Adrenal gland (tissue), 12 donors: Measurements from ENCODE around the gene UBAC2. TPM values are rescaled to one million over a fixed set of nuclear protein-coding genes. Genes with fewer than 3 reads are reported as not detected.
A peak's percentile ranks its signal among the peaks of the same experiment; 100 is the strongest.

Experiments used
- DNase-seq, 7 donors: peaks; one replicate each; pipeline ENCODE4 v3.0.0-alpha.2; 2019 to 2020
- H3K27ac ChIP-seq, 5 donors: fragments of 200-600 bp; sonication (generic) in 4 of 5; 1 replicate in 3 of 5; 2 replicates in 2 of 5; pipeline versions ENCODE4 v1.5.1 to v1.8.0; 2016 to 2020; ENCODE audit warnings: mild to moderate bottlenecking in 1 of 5
- H3K27me3 ChIP-seq: fragments of 200-600 bp; 2 replicates; pipeline ENCODE4 v1.8.0; 2021
- H3K36me3 ChIP-seq, 2 donors: fragments of 200-600 bp; replicated peaks in 1 of 2; 1 replicate in 1 of 2; 2 replicates in 1 of 2; pipeline versions ENCODE4 v1.5.1 to v1.8.0; 2018 to 2022
- H3K4me1 ChIP-seq, 2 donors: fragments of 200-600 bp; replicated peaks in 1 of 2; 1 replicate in 1 of 2; 2 replicates in 1 of 2; pipeline versions ENCODE4 v1.5.1 to v1.8.0; 2018 to 2021
- H3K4me3 ChIP-seq, 4 donors: fragments of 200-600 bp; sonication (generic) in 3 of 4; one replicate each; pipeline ENCODE4 v1.5.1; 2016 to 2018
- H3K9me3 ChIP-seq, 3 donors: fragments of 200-600 bp; sonication (generic) in 1 of 3; replicated peaks in 1 of 3; 1 replicate in 2 of 3; 2 replicates in 1 of 3; pipeline versions ENCODE4 v1.5.1 to v1.8.0; 2016 to 2021
- CTCF ChIP-seq, 6 experiments: fragments of 450-650 bp in 4 of 6; fragments of 200-600 bp in 2 of 6; sonication (generic) in 1 of 6; IDR thresholded peaks; 1 replicate in 5 of 6; 2 replicates in 1 of 6; pipeline versions ENCODE4 v1.5.1 to v1.8.0; 2016 to 2021; ENCODE audit warnings: antibody characterized with exemption in 6 of 6, mild to moderate bottlenecking in 2 of 6, moderate library complexity in 1 of 6
- POLR2A ChIP-seq, 2 donors: fragments of 450-650 bp; IDR thresholded peaks; one replicate each; pipeline ENCODE4 v1.6.1; 2017; ENCODE audit warnings: antibody characterized with exemption in 2 of 2, mild to moderate bottlenecking in 2 of 2, moderate library complexity in 1 of 2
- WGBS, 4 donors: extraction: QIAGEN DNeasy Blood & Tissue Kit in 2 of 4; methylation state at CpG; one replicate each; pipeline versions ENCODE4 v1.1.5 to v1.1.7; 2013 to 2017; 5-methylcytosine and 5-hydroxymethylcytosine counted together
- intact Hi-C, 2 donors: fragments of 100-400 bp; cut with DNase I; formaldehyde crosslinking; loops; one replicate each; pipeline versions ENCODE4 v1.14.1 to v1.15.0; 2022 to 2023
- polyA plus RNA-seq, 3 donors: library from polyadenylated mRNA; stranded (reverse); fragments of 200-250 nt in 2 of 3; fragments of 350-450 nt in 1 of 3; fragmentation: Illumina TruSeq in 1 of 3; extraction: RNeasy Lipid Tissue Mini Kit (QIAGEN cat#74804) in 1 of 3; gene quantifications; one replicate each; pipeline ENCODE4 v1.2.3, GENCODE V29; 2013 to 2014
- total RNA-seq, 9 donors: library from RNA; depleted of rRNA in 4 of 9; stranded (reverse); fragments of >200 nt in 4 of 9; fragments of 120-200 nt in 1 of 9; fragmentation: NEBNext Ultra II Directional in 1 of 9; extraction: Animal tissue kit (Norgen Biotek cat#: 25700) in 1 of 9; gene quantifications; one replicate each; pipeline versions ENCODE4 v1.1.0 to v1.2.4, GENCODE V29; 2013 to 2023
- donor health status: healthy with polysubstance abuse.
- donor health status: Bipolar disorder and iron deficiency.
- donor health status: DM: yes; HTN: yes; CAD: no.
- donor health status: DM: no; HTN: no; CAD: no.
- donor health status: DM: no; HTN: no; CAD: no.
- donor health status: DM: yes; HTN: yes; CAD: no.

UBAC2 gene
- total and polyA plus RNA-seq, 12 donors, result 46.3 to 67.8 (median 53.5) TPM

GRCh38 chr13:99370481-99371275 is 170.0 kb downstream of the UBAC2 start:
- 67 to 79% (median 71%) methylated on average over 12 of the region's 12 CpGs for WGBS, 4 donors
- peak in 1 of 7 donors; percentile 35 for DNase-seq
- intact Hi-C loops, result no loop called here

GRCh38 chr13:99371956-99372355 is 171.3 kb downstream of the UBAC2 start:
- intact Hi-C loops, result no loop called here
- DNase-seq, result peak in 1 of 7 donors; percentile 54
- TF ChIP-seq CTCF (IDR thresholded peaks at IDR 0.05) (no peak), POLR2A (IDR thresholded peaks at IDR 0.05) (no peak)
- H3K36me3 ChIP-seq, result no peaks in the 10 kb centered on the region
- no peaks in the 10 kb centered on the region for H3K27me3 ChIP-seq
- H3K27ac ChIP-seq, result no peak overlapping the region
- no peaks in the 10 kb centered on the region for H3K9me3 ChIP-seq
- H3K4me3 ChIP-seq, result no peak overlapping the region
- WGBS, 4 donors, result 89 to 98% (median 94%) methylated on average over 9 of the region's 9 CpGs
- H3K4me1 ChIP-seq, result peaks cover 0 to 8% of the 10 kb centered on the region in 2 donors

More at GRCh38 chr13:99370481-99371275, 170.0 kb downstream of the UBAC2 start:
- no peaks in the 10 kb centered on the region for H3K27me3 ChIP-seq
- peaks cover 0 to 8% of the 10 kb centered on the region in 2 donors for H3K4me1 ChIP-seq
- H3K4me3 ChIP-seq, result no peak overlapping the region
- TF ChIP-seq POLR2A (IDR thresholded peaks at IDR 0.05), result no peak
- TF ChIP-seq CTCF (IDR thresholded peaks at IDR 0.05), result no peak
- H3K27ac ChIP-seq, result no peak overlapping the region
- H3K36me3 ChIP-seq, result no peaks in the 10 kb centered on the region
- no peaks in the 10 kb centered on the region for H3K9me3 ChIP-seq

GRCh38 chr13:99373436-99373835 is 172.8 kb downstream of the UBAC2 start:
- no peaks in the 10 kb centered on the region for H3K27me3 ChIP-seq
- H3K9me3 ChIP-seq, result no peaks in the 10 kb centered on the region
- H3K27ac ChIP-seq, result no peak overlapping the region
- H3K4me1 ChIP-seq, result peaks cover 0 to 8% of the 10 kb centered on the region in 2 donors
- no peak for TF ChIP-seq POLR2A (IDR thresholded peaks at IDR 0.05)
- no peak for TF ChIP-seq CTCF (IDR thresholded peaks at IDR 0.05)
- no peak overlapping the region for H3K4me3 ChIP-seq
- peak in 1 of 7 donors; percentile 42 for DNase-seq
- intact Hi-C loops, result no loop called here
- 91 to 96% (median 93%) methylated on average over 8 of the region's 8 CpGs for WGBS, 4 donors
- H3K36me3 ChIP-seq, result no peaks in the 10 kb centered on the region

GRCh38 chr13:99374169-99374991 is 173.7 kb downstream of the UBAC2 start:
- no peak overlapping the region for H3K4me3 ChIP-seq
- WGBS, 4 donors, result 92 to 98% (median 95%) methylated on average over 10 of the region's 10 CpGs
- peak in 1 of 7 donors; percentile 25 for DNase-seq
- H3K27ac ChIP-seq, result no peak overlapping the region
- peaks cover 0 to 8% of the 10 kb centered on the region in 2 donors for H3K4me1 ChIP-seq
- H3K27me3 ChIP-seq, result no peaks in the 10 kb centered on the region
- intact Hi-C loops, result no loop called here
- H3K36me3 ChIP-seq, result no peaks in the 10 kb centered on the region
- TF ChIP-seq CTCF (IDR thresholded peaks at IDR 0.05), result no peak
- no peak for TF ChIP-seq POLR2A (IDR thresholded peaks at IDR 0.05)
- H3K9me3 ChIP-seq, result no peaks in the 10 kb centered on the region
